GM12892 (cell line): ENCODE measurements around the gene ATP8A1.

Source experiments
- POLR2A ChIP-seq: IDR thresholded peaks from 2 replicates; pipeline ENCODE4 v1.6.1; 2011; ENCODE audit warnings: low read depth, low read length, control low read depth
- POLR2AphosphoS5 ChIP-seq: IDR thresholded peaks from 2 replicates; pipeline ENCODE4 v1.6.1; 2011; ENCODE audit warnings: low read depth, low read length, control low read depth
- TAF1 ChIP-seq: IDR thresholded peaks from 2 replicates; pipeline ENCODE4 v1.6.1; 2011; ENCODE audit warnings: low read depth, mild to moderate bottlenecking, control low read depth, low read length, borderline replicate concordance

- TF ChIP-seq POLR2A (no peak), TAF1 (no peak), POLR2AphosphoS5 (no peak)
These were observed 168.4 kb downstream of the ATP8A1 start for GRCh38 chr4:42488554-42488953.
